Activated CD4-positive, alpha-beta memory T cell treated with anti-CD3 and anti-CD28 coated beads, Interleukin-2, amount 10 ng/mL, durations not matched to agents 7 days and 5 days (primary cell): ENCODE results near the gene ATF6. TPM values are rescaled to one million over a fixed set of nuclear protein-coding genes. Genes with fewer than 3 reads are reported as not detected.
A peak's percentile ranks its signal among the peaks of the same experiment; 100 is the strongest.
"Not testable (repeated sequence)": the region's sequence is repeated elsewhere in the genome, so short reads cannot be mapped to it uniquely, and the experiment has no call there.

ENCODE experiments used
- CTCF ChIA-PET: fragments of 350-600 bp; sonication (Branson Sonifier 250); formaldehyde crosslinking; loops from one replicate; lab custom pipeline; 2021; ENCODE audit warnings: antibody characterized with exemption, inconsistent platforms; lab: Charles Lee
- POLR2A ChIA-PET: fragments of 350-600 bp; sonication (Branson Sonifier 250); formaldehyde crosslinking; loops from one replicate; lab custom pipeline; 2021; ENCODE audit warnings: antibody characterized with exemption; lab: Charles Lee
- DNase-seq: peaks from one replicate; pipeline ENCODE4 v3.0.0-alpha.2; 2020
- H3K27ac Mint-ChIP-seq: one replicate; pipeline ENCODE4 v1.8.0; 2021; ENCODE audit warnings: mild to moderate bottlenecking, mixed read lengths
- H3K27me3 Mint-ChIP-seq: one replicate; pipeline ENCODE4 v1.8.0; 2021; ENCODE audit warnings: mixed read lengths
- H3K36me3 Mint-ChIP-seq: one replicate; pipeline ENCODE4 v1.8.0; 2021; ENCODE audit warnings: low read depth, mixed read lengths
- H3K4me1 Mint-ChIP-seq: one replicate; pipeline ENCODE4 v1.8.0; 2021; ENCODE audit warnings: mixed read lengths
- H3K4me3 Mint-ChIP-seq: one replicate; pipeline ENCODE4 v1.8.0; 2021; ENCODE audit warnings: mild to moderate bottlenecking, mixed read lengths
- H3K9me3 Mint-ChIP-seq: one replicate; pipeline ENCODE4 v1.8.0; 2021; ENCODE audit warnings: mixed read lengths
- total RNA-seq, 2 experiments: library from RNA; stranded (reverse); gene quantifications; one replicate each; pipeline ENCODE4 v1.2.3, GENCODE V29; 2021

The ATF6 gene
- total RNA-seq, 2 experiments from 2014 or later = 19.3 TPM

DNA sequence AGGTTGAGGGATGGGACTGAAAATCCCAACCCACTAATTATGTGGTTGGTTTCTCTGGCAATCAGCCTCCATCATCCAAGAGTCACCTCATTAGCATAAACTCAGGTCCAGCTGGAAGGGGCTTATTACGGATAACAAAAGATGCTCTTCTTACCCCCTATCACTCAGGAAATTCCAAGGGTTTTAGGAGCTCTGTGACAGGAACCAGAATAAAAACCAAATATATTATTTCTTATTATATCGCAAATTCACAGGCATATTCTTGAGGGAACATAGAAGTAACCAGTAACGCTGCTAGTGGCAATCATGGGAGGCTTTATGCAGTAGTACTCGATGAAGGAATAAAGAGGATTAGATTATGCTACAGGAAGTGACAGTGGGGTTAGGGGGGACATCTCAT lies 59.7 kb downstream of the ATF6 start:
- ChIA-PET POLR2A (no interaction called here), CTCF (no interaction called here)
- H3K27me3 Mint-ChIP-seq = no peaks in the 10 kb centered on the region
- peaks cover 4% of the 10 kb centered on the region for H3K9me3 Mint-ChIP-seq
- no peak for DNase-seq
- no peak overlapping the region for H3K27ac Mint-ChIP-seq
- H3K36me3 Mint-ChIP-seq = peaks cover 68% of the 10 kb centered on the region
- H3K4me1 Mint-ChIP-seq = no peaks in the 10 kb centered on the region
- H3K4me3 Mint-ChIP-seq = no peak overlapping the region

DNA sequence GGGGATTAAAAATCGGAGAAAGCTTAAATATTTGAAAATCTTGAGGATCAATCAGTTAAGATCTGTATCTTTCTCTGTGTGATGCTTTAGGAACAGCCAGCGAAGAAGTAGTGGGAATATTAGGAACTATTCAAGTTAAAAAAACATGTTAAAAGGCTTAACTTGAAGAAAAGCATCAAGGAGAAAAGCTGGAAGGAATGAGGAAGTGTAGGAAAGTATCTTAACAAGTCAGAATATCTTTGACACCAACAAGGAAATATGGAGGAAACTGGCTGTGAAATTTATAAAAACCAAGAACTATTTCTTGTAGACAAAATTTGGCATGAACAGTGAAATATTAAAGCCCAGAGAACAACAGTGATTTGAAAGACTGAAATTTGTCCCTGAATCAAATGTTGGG lies 60.4 kb downstream of the ATF6 start:
- Mint-ChIP-seq H3K4me3 (no peak overlapping the region), H3K27ac (no peak overlapping the region), H3K9me3 (peaks cover 4% of the 10 kb centered on the region), H3K27me3 (no peaks in the 10 kb centered on the region), H3K4me1 (peaks cover 2% of the 10 kb centered on the region), H3K36me3 (peaks cover 68% of the 10 kb centered on the region)
- POLR2A ChIA-PET = no interaction called here
- DNase-seq = no peak
- CTCF ChIA-PET = no interaction called here

DNA sequence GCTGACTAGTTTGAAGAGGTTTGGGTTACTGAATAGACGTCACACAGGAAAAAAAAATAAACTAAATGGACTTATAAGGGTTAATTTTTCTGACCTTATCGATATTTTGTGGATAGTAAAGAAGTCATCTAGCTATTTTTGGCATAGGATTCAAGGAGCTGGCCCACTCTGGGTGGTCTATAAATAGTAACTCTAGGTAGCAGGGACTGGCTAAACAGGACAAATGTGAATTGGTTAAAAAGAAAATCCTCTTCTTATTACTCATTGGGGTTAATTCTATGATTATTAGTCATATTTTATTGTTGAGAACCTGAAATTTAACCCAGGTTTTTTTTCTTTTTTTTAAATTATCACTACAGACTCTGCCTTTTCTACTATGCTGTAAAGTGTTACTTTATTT lies 61.7 kb downstream of the ATF6 start:
- no peak overlapping the region for H3K4me3 Mint-ChIP-seq
- CTCF ChIA-PET = no interaction called here
- POLR2A ChIA-PET = no interaction called here
- H3K9me3 Mint-ChIP-seq = peaks cover 4% of the 10 kb centered on the region
- H3K27me3 Mint-ChIP-seq = no peaks in the 10 kb centered on the region
- peaks cover 8% of the 10 kb centered on the region for H3K4me1 Mint-ChIP-seq
- no peak overlapping the region for H3K27ac Mint-ChIP-seq
- peaks cover 61% of the 10 kb centered on the region for H3K36me3 Mint-ChIP-seq
- no peak for DNase-seq

DNA sequence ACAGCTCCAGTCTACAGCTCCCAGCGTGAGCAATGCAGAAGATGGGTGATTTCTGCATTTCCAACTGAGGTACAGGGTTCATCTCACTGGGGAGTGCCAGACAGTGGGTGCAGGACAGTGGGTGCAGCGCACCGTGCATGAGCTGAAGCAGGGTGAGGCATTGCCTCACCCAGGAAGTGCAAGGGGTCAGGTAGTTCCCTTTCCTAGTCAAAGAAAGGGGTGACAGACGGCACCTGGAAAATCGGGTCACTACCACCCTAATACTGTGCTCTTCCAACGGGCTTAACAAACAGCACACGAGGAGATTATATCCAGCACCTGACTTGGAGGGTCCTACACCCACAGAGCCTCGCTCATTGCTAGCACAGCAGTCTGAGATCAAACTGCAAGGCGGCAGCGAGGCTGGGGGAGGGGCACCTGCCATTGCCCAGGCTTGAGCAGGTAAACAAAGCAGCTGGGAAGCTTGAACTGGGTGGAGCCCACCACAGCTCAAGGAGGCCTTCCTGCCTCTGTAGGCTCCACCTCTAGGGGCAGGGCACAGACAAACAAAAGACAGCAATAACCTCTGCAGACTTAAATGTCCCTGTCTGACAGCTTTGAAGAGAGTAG lies 66.3 kb downstream of the ATF6 start:
- CTCF ChIA-PET, H3K27me3 Mint-ChIP-seq, POLR2A ChIA-PET, H3K4me1 Mint-ChIP-seq, H3K4me3 Mint-ChIP-seq, H3K9me3 Mint-ChIP-seq: not testable (repeated sequence)
- peak; percentile 24 for DNase-seq
- Mint-ChIP-seq H3K27ac (peak overlapping the region; percentile 40), H3K36me3 (peaks cover 42% of the 10 kb centered on the region)

DNA sequence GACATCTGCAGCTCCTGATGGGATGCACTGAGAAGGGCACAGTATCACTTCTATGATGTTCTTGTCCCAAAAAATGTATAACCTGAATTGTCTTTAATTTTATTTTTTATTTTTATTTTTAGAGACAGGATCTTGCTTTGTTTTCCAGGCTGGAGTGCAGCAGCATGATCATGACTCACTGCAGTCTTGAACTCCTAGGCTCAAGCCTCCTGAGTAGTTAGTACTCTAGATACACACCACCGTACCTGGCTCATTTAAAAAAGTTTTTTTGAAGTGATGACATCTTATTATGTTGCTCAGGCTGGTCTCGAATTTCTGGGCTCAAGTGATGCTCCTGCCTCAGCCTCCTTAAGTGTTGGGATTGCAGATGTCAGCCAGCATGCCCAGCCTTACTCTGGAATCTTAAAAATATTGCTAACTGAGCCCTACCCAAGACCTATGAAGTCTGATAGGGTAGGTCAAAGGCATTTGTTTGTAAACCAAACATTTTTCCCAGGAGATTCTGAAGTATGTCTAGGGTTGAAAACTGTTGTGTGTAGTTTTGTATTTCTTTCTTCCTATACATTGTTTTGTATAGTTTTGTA lies 68.9 kb downstream of the ATF6 start:
- Mint-ChIP-seq H3K9me3 (no peaks in the 10 kb centered on the region), H3K4me1 (peaks cover 8% of the 10 kb centered on the region), H3K36me3 (peaks cover 37% of the 10 kb centered on the region), H3K27me3 (no peaks in the 10 kb centered on the region), H3K4me3 (no peak overlapping the region), H3K27ac (no peak overlapping the region)
- no peak for DNase-seq
- ChIA-PET CTCF (no interaction called here), POLR2A (no interaction called here)

DNA sequence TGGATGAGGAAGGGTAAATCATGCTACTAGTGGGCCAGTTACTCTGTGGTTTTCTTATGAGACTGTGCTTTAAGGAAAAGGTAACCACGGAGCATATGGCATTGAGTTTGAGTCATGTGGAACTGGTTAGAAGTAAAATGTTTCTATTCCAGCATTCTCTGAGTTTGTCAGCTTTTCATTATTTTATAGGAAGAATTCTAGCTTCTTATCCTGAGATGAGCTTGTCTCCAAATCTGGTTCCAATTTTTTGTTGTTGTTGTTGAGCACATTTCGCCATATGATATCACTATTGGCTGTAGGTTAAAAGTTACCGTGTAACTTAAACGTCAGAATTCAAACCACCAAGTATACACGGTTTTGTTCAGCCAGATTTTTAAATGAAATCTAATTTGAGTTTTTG lies 69.9 kb downstream of the ATF6 start:
- CTCF ChIA-PET = interaction anchor here (2.0 kb wide), 1 partner anchor 43 kb away, joined by 4 read pairs; no protein-coding TSS in a partner anchor
- Mint-ChIP-seq H3K27ac (no peak overlapping the region), H3K36me3 (peaks cover 35% of the 10 kb centered on the region), H3K9me3 (no peaks in the 10 kb centered on the region), H3K4me1 (peaks cover 8% of the 10 kb centered on the region), H3K4me3 (no peak overlapping the region), H3K27me3 (no peaks in the 10 kb centered on the region)
- POLR2A ChIA-PET = no interaction called here
- DNase-seq = no peak

DNA sequence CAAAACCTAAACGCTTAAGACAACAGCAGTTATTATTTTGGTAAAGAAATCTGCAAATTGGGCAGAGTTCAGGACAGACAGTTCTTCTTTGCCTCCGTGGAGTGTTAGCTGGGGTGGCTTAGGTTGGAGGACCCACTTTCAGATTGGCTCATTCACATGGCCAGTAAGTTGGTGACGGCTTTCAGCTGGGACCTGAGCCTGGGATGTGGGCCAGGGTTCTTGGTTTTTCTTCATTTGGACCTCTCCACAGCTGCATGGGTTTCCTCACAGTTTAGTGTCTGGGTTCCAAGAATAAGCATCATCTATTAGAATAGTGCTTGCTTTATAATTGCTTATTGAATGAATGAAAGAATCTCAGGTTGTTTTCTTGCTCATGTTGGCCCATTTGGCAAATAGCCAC lies 72.2 kb downstream of the ATF6 start:
- ChIA-PET POLR2A (no interaction called here), CTCF (no interaction called here)
- Mint-ChIP-seq H3K36me3 (peaks cover 42% of the 10 kb centered on the region), H3K4me3 (no peak overlapping the region), H3K27me3 (no peaks in the 10 kb centered on the region), H3K9me3 (no peaks in the 10 kb centered on the region), H3K27ac (no peak overlapping the region), H3K4me1 (no peaks in the 10 kb centered on the region)
- no peak for DNase-seq

DNA sequence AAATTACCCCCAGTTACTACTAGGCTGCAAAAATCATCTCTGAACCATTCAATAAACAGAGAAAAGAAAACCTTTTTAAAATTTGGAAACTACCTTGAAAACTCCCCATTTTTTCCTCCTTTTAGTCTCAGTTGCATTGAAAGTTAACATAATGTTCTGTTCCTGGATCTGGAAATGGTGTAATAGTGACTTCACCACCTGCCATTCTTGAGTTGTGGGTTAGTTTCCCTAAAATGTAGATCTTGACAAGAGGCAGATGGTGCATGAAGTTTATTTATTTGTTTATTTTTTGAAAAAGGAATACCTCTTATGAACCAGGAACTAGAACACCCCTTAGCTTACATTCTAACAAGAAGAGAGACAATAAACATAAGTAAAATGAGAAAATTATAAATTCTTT lies 72.8 kb downstream of the ATF6 start:
- Mint-ChIP-seq H3K27ac (no peak overlapping the region), H3K27me3 (no peaks in the 10 kb centered on the region), H3K4me1 (no peaks in the 10 kb centered on the region), H3K36me3 (peaks cover 42% of the 10 kb centered on the region), H3K4me3 (no peak overlapping the region), H3K9me3 (no peaks in the 10 kb centered on the region)
- POLR2A ChIA-PET = no interaction called here
- CTCF ChIA-PET = no interaction called here
- no peak for DNase-seq

DNA sequence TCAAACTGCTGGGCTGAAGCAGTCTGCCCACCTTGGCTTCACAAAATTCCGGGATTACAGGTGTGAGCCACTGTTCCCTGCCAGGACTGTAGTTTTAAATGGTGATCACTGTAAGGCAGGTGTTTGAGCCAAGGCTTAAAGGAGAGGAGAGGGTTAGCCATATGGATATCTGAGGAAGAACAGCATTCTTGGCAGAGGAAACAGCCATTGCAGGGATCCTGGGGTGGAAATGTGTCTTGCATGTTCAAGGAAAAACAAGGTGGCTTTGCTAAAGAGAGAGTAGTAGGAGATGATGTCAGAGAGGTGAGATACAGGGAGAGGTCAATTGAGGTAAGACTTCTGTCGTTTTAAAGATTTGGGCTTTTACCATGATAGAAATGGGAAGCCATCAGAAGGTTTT lies 73.5 kb downstream of the ATF6 start:
- H3K9me3 Mint-ChIP-seq = no peaks in the 10 kb centered on the region
- DNase-seq = no peak
- peaks cover 45% of the 10 kb centered on the region for H3K36me3 Mint-ChIP-seq
- H3K4me1 Mint-ChIP-seq = no peaks in the 10 kb centered on the region
- POLR2A ChIA-PET = no interaction called here
- no peak overlapping the region for H3K4me3 Mint-ChIP-seq
- no peak overlapping the region for H3K27ac Mint-ChIP-seq
- CTCF ChIA-PET = no interaction called here
- H3K27me3 Mint-ChIP-seq = no peaks in the 10 kb centered on the region

DNA sequence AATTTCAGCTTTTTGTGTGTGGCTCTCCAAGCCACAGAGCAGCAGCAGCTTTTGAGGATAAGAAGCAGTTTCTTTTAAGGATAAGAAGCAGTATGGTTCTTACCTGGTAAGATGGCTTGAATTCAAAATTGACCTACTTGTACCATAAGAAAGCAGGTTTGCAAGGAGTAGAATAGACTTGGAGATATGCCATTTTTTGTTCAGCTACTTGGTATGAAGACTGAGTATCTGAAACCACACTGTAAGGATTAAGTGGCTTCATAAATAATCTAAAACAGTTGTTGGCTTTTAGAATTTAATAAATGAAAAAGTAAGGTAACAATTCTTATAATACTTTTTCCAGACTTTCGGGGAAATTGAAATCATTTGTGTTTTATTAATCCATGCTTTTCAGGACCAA lies 74.2 kb downstream of the ATF6 start:
- no peak for DNase-seq
- ChIA-PET CTCF (no interaction called here), POLR2A (no interaction called here)
- Mint-ChIP-seq H3K27me3 (no peaks in the 10 kb centered on the region), H3K4me3 (no peak overlapping the region), H3K4me1 (no peaks in the 10 kb centered on the region), H3K27ac (no peak overlapping the region), H3K9me3 (no peaks in the 10 kb centered on the region), H3K36me3 (peaks cover 45% of the 10 kb centered on the region)

DNA sequence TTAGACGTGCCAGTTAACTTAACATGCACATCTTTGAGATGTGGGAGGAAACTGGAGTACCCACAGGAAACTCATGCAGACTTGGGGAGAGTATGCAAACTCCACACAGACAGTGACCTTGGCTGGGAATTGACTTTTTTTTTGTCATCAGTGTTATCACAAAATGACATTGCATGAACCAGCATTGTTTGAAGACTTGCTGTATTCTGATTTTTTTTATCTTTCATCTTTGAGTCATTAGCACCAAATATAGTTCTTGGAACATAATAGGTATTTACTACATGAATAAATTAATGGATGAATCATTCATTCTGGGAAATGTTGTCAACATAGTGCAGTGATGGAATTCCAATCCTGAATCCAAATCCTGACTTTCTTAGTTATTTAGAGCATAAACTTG lies 77.0 kb downstream of the ATF6 start:
- no peaks in the 10 kb centered on the region for H3K4me1 Mint-ChIP-seq
- POLR2A ChIA-PET = no interaction called here
- DNase-seq = no peak
- peaks cover 44% of the 10 kb centered on the region for H3K36me3 Mint-ChIP-seq
- no peaks in the 10 kb centered on the region for H3K27me3 Mint-ChIP-seq
- CTCF ChIA-PET = no interaction called here
- H3K9me3 Mint-ChIP-seq = no peaks in the 10 kb centered on the region
- H3K27ac Mint-ChIP-seq = no peak overlapping the region
- H3K4me3 Mint-ChIP-seq = no peak overlapping the region

DNA sequence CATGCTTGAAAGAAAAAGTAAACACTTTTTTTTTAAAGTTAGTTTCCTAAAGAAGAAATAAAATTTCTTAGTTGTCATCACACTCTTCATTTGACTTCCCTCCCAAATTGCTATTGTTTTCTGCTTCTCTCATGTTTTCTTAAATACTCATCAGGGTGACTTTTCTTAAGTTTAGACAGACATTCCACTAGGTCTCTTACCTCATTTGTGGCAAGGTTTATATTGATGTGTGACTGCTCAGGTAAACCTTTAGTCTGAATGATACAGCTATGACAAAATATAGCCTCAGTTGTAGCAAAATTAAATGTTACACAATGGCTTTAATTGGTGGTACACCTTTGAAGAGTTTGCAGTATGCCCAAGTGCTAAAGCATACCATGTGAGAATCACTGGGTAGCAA lies 78.6 kb downstream of the ATF6 start:
- Mint-ChIP-seq H3K4me1 (peaks cover 10% of the 10 kb centered on the region), H3K36me3 (peaks cover 45% of the 10 kb centered on the region), H3K27ac (no peak overlapping the region), H3K9me3 (no peaks in the 10 kb centered on the region), H3K27me3 (no peaks in the 10 kb centered on the region), H3K4me3 (no peak overlapping the region)
- ChIA-PET POLR2A (no interaction called here), CTCF (interaction anchor here (0.6 kb wide), 1 partner anchor 192 kb away, joined by 3 read pairs; no protein-coding TSS in a partner anchor)
- no peak for DNase-seq

DNA sequence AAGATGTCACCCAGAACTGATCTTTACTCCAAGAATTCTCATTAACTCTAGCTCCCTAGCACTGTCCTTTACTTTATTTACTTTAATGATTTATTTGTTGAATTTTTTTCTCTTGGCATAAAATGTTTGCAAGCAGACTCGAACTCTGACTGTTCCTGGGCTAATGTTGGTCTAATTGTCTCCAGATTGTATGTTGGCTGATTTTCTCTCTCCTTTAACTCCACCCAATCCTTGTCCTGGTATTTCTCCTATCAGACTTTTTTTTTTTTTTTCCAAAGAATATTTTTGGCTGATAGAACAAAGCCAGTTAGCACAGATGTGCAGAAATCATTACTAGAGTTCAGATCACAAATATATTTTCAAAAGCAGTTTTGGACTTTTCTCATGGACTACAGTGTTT lies 82.6 kb downstream of the ATF6 start:
- no peak overlapping the region for H3K4me3 Mint-ChIP-seq
- no peak for DNase-seq
- no peaks in the 10 kb centered on the region for H3K9me3 Mint-ChIP-seq
- POLR2A ChIA-PET = no interaction called here
- H3K4me1 Mint-ChIP-seq = peaks cover 13% of the 10 kb centered on the region
- H3K27me3 Mint-ChIP-seq = no peaks in the 10 kb centered on the region
- H3K36me3 Mint-ChIP-seq = peaks cover 47% of the 10 kb centered on the region
- H3K27ac Mint-ChIP-seq = no peak overlapping the region
- CTCF ChIA-PET = no interaction called here

DNA sequence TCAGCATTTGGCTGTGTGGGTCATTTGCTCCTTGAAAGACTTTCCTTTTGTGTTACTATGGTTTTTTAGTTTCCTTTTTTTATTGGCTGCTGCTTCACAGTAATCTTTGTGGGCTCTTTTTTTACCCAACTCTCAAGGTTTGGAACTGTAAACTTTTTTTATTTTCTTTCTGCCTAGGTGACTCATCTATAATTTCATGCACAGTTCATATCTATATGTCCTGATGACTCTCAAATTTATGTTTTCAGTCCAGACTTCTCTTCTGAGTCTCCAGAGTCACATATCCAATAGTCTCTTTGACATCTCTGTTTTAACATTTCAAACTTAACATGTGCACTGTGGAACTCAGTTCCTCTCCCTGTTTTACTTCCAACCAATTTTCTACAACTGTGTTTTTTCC lies 83.4 kb downstream of the ATF6 start:
- CTCF ChIA-PET = no interaction called here
- Mint-ChIP-seq H3K36me3 (peaks cover 51% of the 10 kb centered on the region), H3K27ac (peak overlapping the region; percentile 10), H3K4me1 (peaks cover 13% of the 10 kb centered on the region), H3K27me3 (no peaks in the 10 kb centered on the region), H3K9me3 (no peaks in the 10 kb centered on the region), H3K4me3 (no peak overlapping the region)
- DNase-seq = no peak
- POLR2A ChIA-PET = no interaction called here
